MCF 10A (cell line): ENCODE results near the gene LPP. TPM values are rescaled to one million over a fixed set of nuclear protein-coding genes. Genes with fewer than 3 reads are reported as not detected.

ENCODE experiments used
- BruUV-seq: library from RNA; stranded (reverse); fragments of 400-500 nt; replicated peaks from 2 replicates; lab custom pipeline; 2021; lab: Mats Ljungman, UMichigan
- CTCF ChIA-PET: fragments of 300-600 bp; sonication (Branson Sonifier 250); formaldehyde crosslinking; extraction: SDS; loops from one replicate; lab custom pipeline; 2021; ENCODE audit warnings: antibody characterized with exemption, inconsistent platforms; lab: Yijun Ruan, JAX
- POLR2A ChIA-PET: fragments of 300-600, 350-650 bp; sonication (Branson Sonifier 250); formaldehyde crosslinking; extraction: SDS; loops from one replicate; lab custom pipeline; 2020; ENCODE audit warnings: antibody characterized with exemption, inconsistent platforms; lab: Yijun Ruan, JAX
- DNase-seq: peaks from one replicate; pipeline ENCODE4 v3.0.0-alpha.2; 2018; ENCODE audit not compliant: unreplicated experiment
- H3K27ac Mint-ChIP-seq: one replicate; pipeline ENCODE4 v1.8.0; 2022; ENCODE audit warnings: mild to moderate bottlenecking, low read depth, mixed read lengths; ENCODE audit not compliant: unreplicated experiment
- H3K27me3 Mint-ChIP-seq: one replicate; pipeline ENCODE4 v1.8.0; 2022; ENCODE audit warnings: mixed read lengths; ENCODE audit not compliant: insufficient read depth, unreplicated experiment
- H3K36me3 Mint-ChIP-seq: one replicate; pipeline ENCODE4 v1.8.0; 2022; ENCODE audit warnings: mild to moderate bottlenecking, moderate library complexity, mixed read lengths; ENCODE audit not compliant: insufficient read depth, unreplicated experiment
- H3K4me1 Mint-ChIP-seq: one replicate; pipeline ENCODE4 v1.8.0; 2022; ENCODE audit warnings: mixed read lengths; ENCODE audit not compliant: insufficient read depth, unreplicated experiment
- H3K4me3 Mint-ChIP-seq: one replicate; pipeline ENCODE4 v1.8.0; 2022; ENCODE audit warnings: mild to moderate bottlenecking, moderate library complexity, mixed read lengths; ENCODE audit not compliant: unreplicated experiment
- H3K9me3 Mint-ChIP-seq: one replicate; pipeline ENCODE4 v1.8.0; 2022; ENCODE audit warnings: mixed read lengths; ENCODE audit not compliant: unreplicated experiment
- CTCF ChIP-seq: fragments of 200-600 bp; IDR thresholded peaks from one replicate; pipeline ENCODE4 v1.8.0; 2022; ENCODE audit warnings: antibody characterized with exemption, mild to moderate bottlenecking; ENCODE audit not compliant: unreplicated experiment
- intact Hi-C: fragments of 100-400 bp; cut with micrococcal nuclease; formaldehyde crosslinking; loops from 2 replicates; pipeline ENCODE4 v1.14.1; 2022
- total RNA-seq: library from RNA; stranded (reverse); gene quantifications from 2 replicates; pipeline ENCODE4 v1.2.3, GENCODE V29; 2022

LPP gene
- total RNA-seq, 1 experiment from 2014 or later, result 117 TPM

GRCh38 chr3:188869628-188870027 is 715.7 kb downstream of the LPP start:
- DNase-seq, result no peak
- Mint-ChIP-seq H3K36me3 (peaks cover 7% of the 10 kb centered on the region), H3K27me3 (no peaks in the 10 kb centered on the region), H3K9me3 (no peaks in the 10 kb centered on the region), H3K4me3 (no peak overlapping the region), H3K27ac (no peak overlapping the region), H3K4me1 (peaks cover 7% of the 10 kb centered on the region)
- CTCF ChIA-PET, result no interaction called here
- POLR2A ChIA-PET, result interaction anchor here (1.4 kb wide), 1 partner anchor 15 kb away, joined by 5 read pairs; no protein-coding TSS in a partner anchor
- no peak for TF ChIP-seq CTCF
- BruUV-seq, result no TSS peak
- intact Hi-C loops, result no loop called here

- Mint-ChIP-seq H3K27me3 (no peaks in the 10 kb centered on the region), H3K36me3 (peaks cover 15% of the 10 kb centered on the region), H3K4me1 (peaks cover 7% of the 10 kb centered on the region), H3K4me3 (no peak overlapping the region), H3K9me3 (no peaks in the 10 kb centered on the region), H3K27ac (no peak overlapping the region)
- TF ChIP-seq CTCF, result no peak
- no peak for DNase-seq
- BruUV-seq, result no TSS peak
- ChIA-PET CTCF (no interaction called here), POLR2A (no interaction called here)
- intact Hi-C loops, result no loop called here
Observed at GRCh38 chr3:188870431-188870830, 716.5 kb downstream of the LPP start.

- intact Hi-C loops, result no loop called here
- no peak overlapping the region for H3K4me3 Mint-ChIP-seq
- no peak for TF ChIP-seq CTCF
- H3K4me1 Mint-ChIP-seq, result no peaks in the 10 kb centered on the region
- H3K36me3 Mint-ChIP-seq, result peaks cover 17% of the 10 kb centered on the region
- ChIA-PET CTCF (interaction anchor here (0.7 kb wide), 1 partner anchor 572 kb away, joined by 3 read pairs; no protein-coding TSS in a partner anchor), POLR2A (interaction anchor here (0.6 to 1.4 kb wide), 3 partner anchors 18 to 42 kb away, joined by 3 to 4 read pairs (median 3); no protein-coding TSS in a partner anchor)
- H3K27ac Mint-ChIP-seq, result no peak overlapping the region
- H3K27me3 Mint-ChIP-seq, result no peaks in the 10 kb centered on the region
- no peak for DNase-seq
- H3K9me3 Mint-ChIP-seq, result no peaks in the 10 kb centered on the region
- no TSS peak for BruUV-seq
Observed at GRCh38 chr3:188874576-188874975, 720.6 kb downstream of the LPP start.

GRCh38 chr3:188875413-188875812 is 721.5 kb downstream of the LPP start:
- POLR2A ChIA-PET, result interaction anchor here (0.6 to 1.4 kb wide), 5 partner anchors 13 to 55 kb away, joined by 3 to 4 read pairs (median 3); no protein-coding TSS in a partner anchor
- Mint-ChIP-seq H3K27ac (no peak overlapping the region), H3K27me3 (no peaks in the 10 kb centered on the region), H3K9me3 (no peaks in the 10 kb centered on the region), H3K36me3 (peaks cover 17% of the 10 kb centered on the region), H3K4me3 (no peak overlapping the region), H3K4me1 (no peaks in the 10 kb centered on the region)
- TF ChIP-seq CTCF, result no peak
- no TSS peak for BruUV-seq
- intact Hi-C loops, result no loop called here
- DNase-seq, result no peak
- CTCF ChIA-PET, result interaction anchor here (0.7 to 0.9 kb wide), 3 partner anchors 19 to 573 kb away, joined by 3 to 4 read pairs (median 3); no protein-coding TSS in a partner anchor
